Liver (tissue), 9 donors: ENCODE results near the gene VTN. TPM values are rescaled to one million over a fixed set of nuclear protein-coding genes. Genes with fewer than 3 reads are reported as not detected.

ENCODE experiments used
- DNase-seq: peaks from one replicate; pipeline ENCODE4 v3.0.0-alpha.2; 2017; ENCODE audit warnings: low spot score
- H3K27ac ChIP-seq, 2 donors: one replicate each; pipeline ENCODE4 v1.7.0; 2013; ENCODE audit warnings: inconsistent platforms in 2 of 2, low read length in 2 of 2, control low read depth in 1 of 2, low read depth in 1 of 2, mild to moderate bottlenecking in 1 of 2
- H3K27me3 ChIP-seq, 4 donors: one replicate each; pipeline versions ENCODE4 v1.6.1 to v1.7.0; 2013; ENCODE audit warnings: low read length in 3 of 4, inconsistent platforms in 1 of 4, mild to moderate bottlenecking in 1 of 4, moderate library complexity in 1 of 4; ENCODE audit not compliant: control insufficient read depth in 4 of 4, insufficient read depth in 4 of 4
- H3K36me3 ChIP-seq, 4 donors: one replicate each; pipeline versions ENCODE4 v1.6.1 to v1.7.0; 2013; ENCODE audit warnings: low read length in 3 of 4, mild to moderate bottlenecking in 3 of 4, low read depth in 1 of 4, moderate library complexity in 1 of 4; ENCODE audit not compliant: control insufficient read depth in 4 of 4, insufficient read depth in 3 of 4
- H3K4me1 ChIP-seq, 4 donors: one replicate each; pipeline versions ENCODE4 v1.6.1 to v1.7.0; 2013; ENCODE audit warnings: low read length in 3 of 4, mild to moderate bottlenecking in 3 of 4, moderate library complexity in 1 of 4; ENCODE audit not compliant: control insufficient read depth in 4 of 4, insufficient read depth in 4 of 4
- H3K4me3 ChIP-seq, 3 donors: one replicate each; pipeline versions ENCODE4 v1.6.1 to v1.7.0; 2013; ENCODE audit warnings: low read length in 3 of 3, control low read depth in 1 of 3, low read depth in 1 of 3, mild to moderate bottlenecking in 1 of 3
- H3K9ac ChIP-seq, 2 donors: one replicate each; pipeline ENCODE4 v1.7.0; 2013; ENCODE audit warnings: low read length in 2 of 2, mild to moderate bottlenecking in 2 of 2, moderate library complexity in 2 of 2, control low read depth in 1 of 2, low read depth in 1 of 2
- H3K9me3 ChIP-seq, 4 donors: one replicate each; pipeline versions ENCODE4 v1.6.1 to v1.7.0; 2013; ENCODE audit warnings: low read length in 3 of 4; ENCODE audit not compliant: control insufficient read depth in 4 of 4
- EGR1 ChIP-seq, 2 donors: IDR thresholded peaks; 2 replicates each; pipeline ENCODE4 v1.6.1; 2016 to 2018; ENCODE audit warnings: antibody characterized with exemption in 2 of 2, low read depth in 2 of 2
- FOXA1 ChIP-seq: IDR thresholded peaks from 2 replicates; pipeline ENCODE4 v1.6.1; 2016; ENCODE audit warnings: antibody characterized with exemption
- FOXA2 ChIP-seq: IDR thresholded peaks from 2 replicates; pipeline ENCODE4 v1.6.1; 2016; ENCODE audit warnings: antibody characterized with exemption
- GABPA ChIP-seq, 2 donors: IDR thresholded peaks in 1 of 2; conservative IDR thresholded peaks in 1 of 2; 2 replicates each; pipeline ENCODE4 v1.6.1; 2016; ENCODE audit warnings: antibody characterized with exemption in 2 of 2, mild to moderate bottlenecking in 1 of 2, moderate library complexity in 1 of 2
- HNF4A ChIP-seq, 2 donors: conservative IDR thresholded peaks; 2 replicates each; pipeline ENCODE4 v1.6.1; 2016; ENCODE audit warnings: antibody characterized with exemption in 2 of 2, mild to moderate bottlenecking in 2 of 2
- HNF4G ChIP-seq: IDR thresholded peaks from 2 replicates; pipeline ENCODE4 v1.6.1; 2016; ENCODE audit warnings: antibody characterized with exemption
- JUND ChIP-seq, 2 donors: IDR thresholded peaks; 2 replicates each; pipeline ENCODE4 v1.6.1; 2016; ENCODE audit warnings: antibody characterized with exemption in 2 of 2
- NR2F2 ChIP-seq: IDR thresholded peaks from 2 replicates; pipeline ENCODE4 v1.6.1; 2016; ENCODE audit warnings: antibody characterized with exemption
- RAD21 ChIP-seq, 2 donors: IDR thresholded peaks; 2 replicates each; pipeline ENCODE4 v1.6.1; 2016; ENCODE audit warnings: antibody characterized with exemption in 2 of 2, mild to moderate bottlenecking in 2 of 2
- RXRA ChIP-seq, 2 donors: IDR thresholded peaks; 2 replicates each; pipeline ENCODE4 v1.6.1; 2017 to 2018; ENCODE audit warnings: antibody characterized with exemption in 2 of 2, mild to moderate bottlenecking in 1 of 2
- SP1 ChIP-seq: IDR thresholded peaks from 2 replicates; pipeline ENCODE4 v1.6.1; 2018; ENCODE audit warnings: antibody characterized with exemption, mild to moderate bottlenecking
- TAF1 ChIP-seq: conservative IDR thresholded peaks from 2 replicates; pipeline ENCODE4 v1.6.1; 2016; ENCODE audit warnings: antibody characterized with exemption, mild to moderate bottlenecking
- YY1 ChIP-seq: IDR thresholded peaks from 2 replicates; pipeline ENCODE4 v1.6.1; 2016; ENCODE audit warnings: antibody characterized with exemption, mild to moderate bottlenecking
- WGBS: extraction: QIAGEN DNeasy Blood & Tissue Kit; methylation state at CpG from one replicate; pipeline ENCODE4 v1.1.7; 2013; 5-methylcytosine and 5-hydroxymethylcytosine counted together
- polyA plus RNA-seq, 2 donors: library from polyadenylated mRNA; stranded (reverse) in 1 of 2; unstranded in 1 of 2; fragments of 200-250 nt in 1 of 2; fragments of >200 nt in 1 of 2; fragmentation: Nextera tagmentation in 1 of 2; extraction: Ambion mirVana in 1 of 2; gene quantifications; one replicate each; pipeline versions ENCODE4 v1.2.1 to v1.2.3, GENCODE V29; 2013 to 2015
- total RNA-seq, 2 donors: library from RNA; depleted of rRNA; stranded (reverse); fragments of >200 nt; gene quantifications; one replicate each; pipeline ENCODE4 v1.2.3, GENCODE V29; 2014
- TF ChIP-seq, protein P1 (sequence below): fragments of 150-350 bp; IDR thresholded peaks from 2 replicates; pipeline ENCODE4 v1.5.1; 2017; ENCODE audit warnings: improper control_type of control experiment, low read depth, low read length; ENCODE audit not compliant: missing input control
- TF ChIP-seq, protein P2 (sequence below): IDR thresholded peaks from 2 replicates; pipeline ENCODE4 v1.6.1; 2016; ENCODE audit warnings: antibody characterized with exemption, mild to moderate bottlenecking
- TF ChIP-seq, protein P3 (sequence below): IDR thresholded peaks from 2 replicates; pipeline ENCODE4 v1.6.1; 2016; ENCODE audit warnings: antibody characterized with exemption
- TF ChIP-seq, protein P4 (sequence below): IDR thresholded peaks from 2 replicates; pipeline ENCODE4 v1.6.1; 2016; ENCODE audit warnings: antibody characterized with exemption
- TF ChIP-seq, protein P5 (sequence below): IDR thresholded peaks from 2 replicates; pipeline ENCODE4 v1.6.1; 2016; ENCODE audit warnings: antibody characterized with exemption
- donor health status: healthy.
- donor health status: healthy.
- donor health status: healthy.
- donor health status: healthy.
- donor health status: healthy.

VTN gene
- total and polyA plus RNA-seq, 4 donors, result 1,668 to 4,059 (median 3,520) TPM

DNA sequence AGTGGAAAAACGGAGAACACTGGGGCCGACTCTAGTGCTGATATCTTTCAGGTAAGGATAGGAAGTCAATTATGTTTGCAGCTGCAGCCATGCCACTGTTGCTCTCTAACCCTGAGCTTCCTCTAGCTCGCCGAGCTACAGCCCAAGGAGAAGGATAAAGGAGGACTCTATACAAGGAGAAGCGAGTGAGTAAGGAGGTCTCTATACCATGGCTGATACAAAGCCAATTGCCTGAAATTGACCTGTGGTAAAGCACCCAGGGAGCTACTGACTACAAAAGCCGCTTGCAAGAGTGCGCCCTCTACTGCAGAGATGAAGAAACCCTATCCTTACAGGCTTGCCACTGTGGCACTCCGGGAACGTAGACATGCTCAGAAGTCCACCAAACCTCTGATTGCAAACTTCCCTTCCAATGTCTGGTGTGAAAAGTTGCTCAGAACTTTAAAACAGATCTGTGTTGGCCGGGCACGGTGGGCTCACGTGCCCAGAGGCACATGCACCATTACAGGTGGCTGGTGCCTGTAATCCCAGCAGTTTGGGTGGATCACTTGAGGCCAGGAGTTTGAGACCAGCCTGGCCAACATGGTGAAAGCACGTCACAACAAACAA lies 46.7 kb upstream of the VTN start:
- WGBS, result 13% methylated on average over 13 of the region's 13 CpGs
- Histone ChIP-seq H3K27me3 (no peaks in the 10 kb centered on the region), H3K36me3 (no peaks in the 10 kb centered on the region), H3K4me1 (peaks cover 0 to 9% (median 8%) of the 10 kb centered on the region in 4 donors), H3K27ac (no peak overlapping the region), H3K9me3 (no peaks in the 10 kb centered on the region), H3K9ac (no peak overlapping the region), H3K4me3 (no peak overlapping the region)
- TF ChIP-seq, protein P1, sequence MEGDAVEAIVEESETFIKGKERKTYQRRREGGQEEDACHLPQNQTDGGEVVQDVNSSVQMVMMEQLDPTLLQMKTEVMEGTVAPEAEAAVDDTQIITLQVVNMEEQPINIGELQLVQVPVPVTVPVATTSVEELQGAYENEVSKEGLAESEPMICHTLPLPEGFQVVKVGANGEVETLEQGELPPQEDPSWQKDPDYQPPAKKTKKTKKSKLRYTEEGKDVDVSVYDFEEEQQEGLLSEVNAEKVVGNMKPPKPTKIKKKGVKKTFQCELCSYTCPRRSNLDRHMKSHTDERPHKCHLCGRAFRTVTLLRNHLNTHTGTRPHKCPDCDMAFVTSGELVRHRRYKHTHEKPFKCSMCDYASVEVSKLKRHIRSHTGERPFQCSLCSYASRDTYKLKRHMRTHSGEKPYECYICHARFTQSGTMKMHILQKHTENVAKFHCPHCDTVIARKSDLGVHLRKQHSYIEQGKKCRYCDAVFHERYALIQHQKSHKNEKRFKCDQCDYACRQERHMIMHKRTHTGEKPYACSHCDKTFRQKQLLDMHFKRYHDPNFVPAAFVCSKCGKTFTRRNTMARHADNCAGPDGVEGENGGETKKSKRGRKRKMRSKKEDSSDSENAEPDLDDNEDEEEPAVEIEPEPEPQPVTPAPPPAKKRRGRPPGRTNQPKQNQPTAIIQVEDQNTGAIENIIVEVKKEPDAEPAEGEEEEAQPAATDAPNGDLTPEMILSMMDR, result peak; percentile 73
- peak; percentile 19 for TF ChIP-seq HNF4G
- TF ChIP-seq HNF4A (conservative IDR thresholded peaks at IDR 0.05), result peak; percentile 43 to 61
- no peak for TF ChIP-seq FOXA1
- TF ChIP-seq SP1, result peak; percentile 42
- TF ChIP-seq YY1, result no peak
- TF ChIP-seq RAD21 (IDR thresholded peaks at IDR 0.05), result peak; percentile 87 to 91
- TF ChIP-seq RXRA (IDR thresholded peaks at IDR 0.05), result peak; percentile 16 to 51
- DNase-seq, result no peak

DNA sequence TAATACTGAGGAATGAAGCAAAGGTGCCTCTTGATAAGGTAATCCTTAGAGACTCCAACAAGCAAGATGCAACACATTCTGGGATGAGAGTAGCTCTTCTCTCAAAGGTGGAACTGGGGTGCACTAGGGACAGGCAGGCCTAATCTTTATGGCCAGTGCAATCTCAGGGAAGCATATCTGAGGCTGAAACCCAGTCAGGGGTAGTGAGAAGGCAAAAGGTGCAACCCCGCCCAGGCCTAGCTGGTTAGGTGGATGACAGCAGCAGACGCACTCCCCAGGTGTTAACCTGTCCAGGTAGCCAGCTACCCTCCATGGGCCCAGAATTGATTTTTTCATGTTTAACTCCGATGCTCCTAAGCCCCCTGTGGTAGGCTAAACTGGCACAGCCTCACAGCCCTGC lies 45.8 kb upstream of the VTN start:
- Histone ChIP-seq H3K27me3 (no peaks in the 10 kb centered on the region), H3K9me3 (no peaks in the 10 kb centered on the region), H3K36me3 (no peaks in the 10 kb centered on the region), H3K4me3 (no peak overlapping the region), H3K27ac (no peak overlapping the region), H3K4me1 (peaks cover 0 to 9% (median 8%) of the 10 kb centered on the region in 4 donors), H3K9ac (no peak overlapping the region)
- no peak for TF ChIP-seq JUND (IDR thresholded peaks at IDR 0.05)
- TF ChIP-seq GABPA (IDR thresholded peaks at IDR 0.05 in 1 of 2, conservative IDR thresholded peaks at IDR 0.05 in 1 of 2), result no peak
- TF ChIP-seq, protein P2, sequence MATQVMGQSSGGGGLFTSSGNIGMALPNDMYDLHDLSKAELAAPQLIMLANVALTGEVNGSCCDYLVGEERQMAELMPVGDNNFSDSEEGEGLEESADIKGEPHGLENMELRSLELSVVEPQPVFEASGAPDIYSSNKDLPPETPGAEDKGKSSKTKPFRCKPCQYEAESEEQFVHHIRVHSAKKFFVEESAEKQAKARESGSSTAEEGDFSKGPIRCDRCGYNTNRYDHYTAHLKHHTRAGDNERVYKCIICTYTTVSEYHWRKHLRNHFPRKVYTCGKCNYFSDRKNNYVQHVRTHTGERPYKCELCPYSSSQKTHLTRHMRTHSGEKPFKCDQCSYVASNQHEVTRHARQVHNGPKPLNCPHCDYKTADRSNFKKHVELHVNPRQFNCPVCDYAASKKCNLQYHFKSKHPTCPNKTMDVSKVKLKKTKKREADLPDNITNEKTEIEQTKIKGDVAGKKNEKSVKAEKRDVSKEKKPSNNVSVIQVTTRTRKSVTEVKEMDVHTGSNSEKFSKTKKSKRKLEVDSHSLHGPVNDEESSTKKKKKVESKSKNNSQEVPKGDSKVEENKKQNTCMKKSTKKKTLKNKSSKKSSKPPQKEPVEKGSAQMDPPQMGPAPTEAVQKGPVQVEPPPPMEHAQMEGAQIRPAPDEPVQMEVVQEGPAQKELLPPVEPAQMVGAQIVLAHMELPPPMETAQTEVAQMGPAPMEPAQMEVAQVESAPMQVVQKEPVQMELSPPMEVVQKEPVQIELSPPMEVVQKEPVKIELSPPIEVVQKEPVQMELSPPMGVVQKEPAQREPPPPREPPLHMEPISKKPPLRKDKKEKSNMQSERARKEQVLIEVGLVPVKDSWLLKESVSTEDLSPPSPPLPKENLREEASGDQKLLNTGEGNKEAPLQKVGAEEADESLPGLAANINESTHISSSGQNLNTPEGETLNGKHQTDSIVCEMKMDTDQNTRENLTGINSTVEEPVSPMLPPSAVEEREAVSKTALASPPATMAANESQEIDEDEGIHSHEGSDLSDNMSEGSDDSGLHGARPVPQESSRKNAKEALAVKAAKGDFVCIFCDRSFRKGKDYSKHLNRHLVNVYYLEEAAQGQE, result no peak
- TF ChIP-seq NR2F2, result no peak
- TF ChIP-seq RXRA (IDR thresholded peaks at IDR 0.05), result no peak
- no peak for TF ChIP-seq RAD21 (IDR thresholded peaks at IDR 0.05)
- TF ChIP-seq EGR1 (IDR thresholded peaks at IDR 0.05; ENCODE audit: low read depth in 2 of 2), result no peak
- TF ChIP-seq, protein P1, result no peak
- TF ChIP-seq TAF1, result no peak
- TF ChIP-seq, protein P3, sequence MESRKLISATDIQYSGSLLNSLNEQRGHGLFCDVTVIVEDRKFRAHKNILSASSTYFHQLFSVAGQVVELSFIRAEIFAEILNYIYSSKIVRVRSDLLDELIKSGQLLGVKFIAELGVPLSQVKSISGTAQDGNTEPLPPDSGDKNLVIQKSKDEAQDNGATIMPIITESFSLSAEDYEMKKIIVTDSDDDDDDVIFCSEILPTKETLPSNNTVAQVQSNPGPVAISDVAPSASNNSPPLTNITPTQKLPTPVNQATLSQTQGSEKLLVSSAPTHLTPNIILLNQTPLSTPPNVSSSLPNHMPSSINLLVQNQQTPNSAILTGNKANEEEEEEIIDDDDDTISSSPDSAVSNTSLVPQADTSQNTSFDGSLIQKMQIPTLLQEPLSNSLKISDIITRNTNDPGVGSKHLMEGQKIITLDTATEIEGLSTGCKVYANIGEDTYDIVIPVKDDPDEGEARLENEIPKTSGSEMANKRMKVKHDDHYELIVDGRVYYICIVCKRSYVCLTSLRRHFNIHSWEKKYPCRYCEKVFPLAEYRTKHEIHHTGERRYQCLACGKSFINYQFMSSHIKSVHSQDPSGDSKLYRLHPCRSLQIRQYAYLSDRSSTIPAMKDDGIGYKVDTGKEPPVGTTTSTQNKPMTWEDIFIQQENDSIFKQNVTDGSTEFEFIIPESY, result no peak
- no peak for TF ChIP-seq HNF4G
- TF ChIP-seq, protein P4, sequence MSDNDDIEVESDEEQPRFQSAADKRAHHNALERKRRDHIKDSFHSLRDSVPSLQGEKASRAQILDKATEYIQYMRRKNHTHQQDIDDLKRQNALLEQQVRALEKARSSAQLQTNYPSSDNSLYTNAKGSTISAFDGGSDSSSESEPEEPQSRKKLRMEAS, result no peak
- TF ChIP-seq YY1, result no peak
- no peak for TF ChIP-seq SP1
- TF ChIP-seq FOXA2, result no peak
- TF ChIP-seq HNF4A (conservative IDR thresholded peaks at IDR 0.05), result no peak
- TF ChIP-seq, protein P5, sequence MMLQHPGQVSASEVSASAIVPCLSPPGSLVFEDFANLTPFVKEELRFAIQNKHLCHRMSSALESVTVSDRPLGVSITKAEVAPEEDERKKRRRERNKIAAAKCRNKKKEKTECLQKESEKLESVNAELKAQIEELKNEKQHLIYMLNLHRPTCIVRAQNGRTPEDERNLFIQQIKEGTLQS, result no peak
- WGBS, result 96% methylated on average over 3 of the region's 3 CpGs
- no peak for DNase-seq
